Measurements from ENCODE around the gene ZNF830. TPM values are rescaled to one million over a fixed set of nuclear protein-coding genes. Genes with fewer than 3 reads are reported as not detected.

Gene ZNF830
- 15.2 and 16.2 TPM in 2 replicates for total RNA-seq

GRCh38 chr17:34961093-34961911, at the start of gene ZNF830, which contains the start of gene CCT6B:
TSS of gene ZNF830 (plus strand) at chr17:34961540. CDS start at chr17:34961567, 27 bp downstream.
TSS of gene CCT6B (minus strand) at chr17:34961460. CDS start at chr17:34961393, 67 bp downstream.

GRCh38 chr17:34980353-34980680, 19.0 kb downstream of the ZNF830 start, which contains the start of gene LIG3:
TSS of gene LIG3 (plus strand) at chr17:34980512. CDS start at chr17:34983006, 2,494 bp downstream.

Other genes with a start within 250 kb of the ZNF830 start
- gene CCT6B, start 80 bp upstream of the ZNF830 start, total RNA-seq = 0.66 and 1.2 TPM in 2 replicates
- 48.4 and 75.0 TPM in 2 replicates for gene LIG3, start 19.0 kb downstream of the ZNF830 start, total RNA-seq
- gene RFFL, start 102.2 kb downstream of the ZNF830 start, total RNA-seq = 12.2 and 24.2 TPM in 2 replicates
- gene RAD51D, start 158.3 kb downstream of the ZNF830 start, total RNA-seq = 9.9 and 11.6 TPM in 2 replicates
- not detected in 2 replicates for gene FNDC8, start 160.1 kb downstream of the ZNF830 start, total RNA-seq
- 25.1 and 30.8 TPM in 2 replicates for gene NLE1, start 180.8 kb downstream of the ZNF830 start, total RNA-seq
- gene UNC45B, start 186.3 kb downstream of the ZNF830 start, total RNA-seq = not detected in 2 replicates
- gene SLC35G3, start 232.9 kb downstream of the ZNF830 start, total RNA-seq = not detected in 2 replicates

All from uterine smooth muscle cell (primary cell).